ENCODE results near the gene KRTAP2-4. TPM values are rescaled to one million over a fixed set of nuclear protein-coding genes. Genes with fewer than 3 reads are reported as not detected.
"Not testable (repeated sequence)": the region's sequence is repeated elsewhere in the genome, so short reads cannot be mapped to it uniquely, and the experiment has no call there.

The KRTAP2-4 gene, protein sequence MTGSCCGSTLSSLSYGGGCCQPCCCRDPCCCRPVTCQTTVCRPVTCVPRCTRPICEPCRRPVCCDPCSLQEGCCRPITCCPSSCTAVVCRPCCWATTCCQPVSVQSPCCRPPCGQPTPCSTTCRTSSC
- not detected in 2 replicates for polyA plus RNA-seq (2014; cell fraction: cytosol; rRNA removed)
- polyA plus RNA-seq (2014; cell fraction: nucleus; rRNA removed) = not detected in 2 replicates

DNA sequence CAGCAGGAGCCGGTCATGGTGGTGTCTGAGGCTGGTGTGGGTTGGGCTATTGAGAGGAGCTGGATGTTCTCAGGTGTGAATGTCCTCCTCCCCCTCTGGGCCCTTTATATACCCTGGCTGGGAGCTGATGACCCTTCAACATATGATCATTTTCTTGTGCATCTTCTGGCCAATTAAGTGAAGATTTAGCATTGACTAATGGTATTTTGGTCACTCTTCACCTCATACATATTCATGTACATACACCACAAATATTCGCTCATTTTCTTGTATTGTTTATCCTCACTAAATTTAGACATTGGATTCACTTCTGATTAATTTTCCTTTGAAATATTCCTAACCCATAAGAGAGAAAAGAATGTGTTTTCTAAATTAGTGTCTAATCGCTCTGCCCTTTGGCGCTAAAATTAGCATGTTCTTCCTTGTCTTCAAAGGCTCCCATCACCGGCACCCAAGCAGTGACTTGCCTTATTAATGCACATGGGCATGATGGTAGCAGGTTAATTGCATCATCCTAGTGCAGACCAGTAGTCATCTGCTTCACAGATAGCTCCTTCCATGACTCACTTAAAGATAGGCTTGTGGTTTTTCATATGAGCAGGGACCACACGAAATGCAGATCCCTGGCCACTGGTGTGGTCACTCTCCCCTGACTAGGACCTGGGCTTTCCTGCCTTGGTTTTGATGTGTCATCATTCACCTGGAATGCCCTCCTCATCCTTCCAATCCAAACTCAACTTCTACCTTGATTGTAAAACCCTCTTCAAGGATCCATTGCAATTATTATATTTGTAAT is at the start of gene KRTAP2-4:
Gene KRTAP2-4 (minus strand): TSS at position 51 of the 796 bp plus-strand sequence. CDS start 34 bp downstream, at position 17.
- no peak for DNase-seq (ENCODE audit: low spot score)

DNA sequence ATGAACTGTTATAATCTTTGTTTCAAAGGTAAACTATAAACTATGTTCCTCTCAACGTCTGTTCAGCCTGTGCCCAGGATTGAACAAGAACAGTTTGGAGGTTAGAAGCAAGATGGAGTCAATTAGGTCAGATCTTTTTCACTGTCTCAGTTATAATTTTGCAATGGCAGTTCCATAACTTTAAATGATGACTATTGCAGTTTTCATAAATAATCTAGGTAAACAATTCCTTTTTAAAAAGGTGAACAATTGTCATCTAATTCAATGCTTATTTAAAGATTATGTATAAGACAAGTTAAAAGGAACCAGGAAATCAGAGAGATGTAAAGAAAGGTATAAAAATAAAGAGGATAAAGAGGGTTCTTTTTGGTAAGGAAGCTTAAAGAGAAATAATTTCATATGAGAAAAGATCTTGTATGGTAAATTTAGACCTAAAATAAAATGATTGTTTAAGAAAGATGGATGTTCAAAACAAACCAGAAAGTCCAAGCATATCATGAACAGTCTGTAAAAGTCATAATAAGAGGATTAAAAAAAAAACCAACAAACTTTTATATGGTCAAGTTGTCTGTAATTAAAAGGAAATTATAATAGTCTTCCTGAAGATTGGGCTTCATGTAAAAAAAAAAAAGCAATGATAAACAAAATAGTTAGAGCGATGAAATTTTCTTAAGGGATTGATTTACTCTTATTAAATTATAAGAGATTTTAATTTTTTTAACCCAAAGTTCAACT is 45.6 kb upstream of the KRTAP2-4 start:
- DNase-seq (ENCODE audit: low spot score) = no peak

DNA sequence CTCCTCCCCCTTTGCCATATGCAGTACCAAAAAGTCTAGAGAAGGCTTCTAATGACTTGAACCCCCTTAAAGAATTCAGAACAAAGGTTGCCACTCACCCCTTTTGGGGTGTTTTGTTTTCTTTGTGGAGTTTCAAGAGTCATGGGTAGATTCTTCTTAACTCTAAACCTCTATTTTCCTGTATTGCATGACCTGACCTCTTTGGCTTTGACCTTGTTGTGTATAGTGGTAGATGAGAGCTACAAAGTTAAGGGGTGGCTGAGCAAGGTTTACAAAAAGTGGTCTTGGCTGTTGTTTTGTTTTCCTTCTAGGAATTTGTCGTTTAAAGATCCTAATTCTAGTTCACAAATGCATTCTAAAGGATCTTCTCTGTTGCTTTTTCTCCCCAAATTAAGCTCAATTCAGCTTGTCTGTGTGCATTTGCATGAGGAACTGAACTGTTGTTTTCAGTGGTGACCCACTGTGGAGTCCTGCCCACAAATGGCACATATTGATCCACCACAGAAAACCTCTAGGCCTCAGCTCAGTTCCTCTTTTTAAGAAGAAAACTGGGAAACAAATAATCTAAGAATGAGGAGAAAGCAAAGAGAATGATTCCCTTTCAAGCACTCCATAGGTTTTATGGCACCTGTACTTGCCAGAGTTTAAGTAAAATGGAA is 43.2 kb upstream of the KRTAP2-4 start:
- not testable (repeated sequence) for DNase-seq (ENCODE audit: low spot score)

DNA sequence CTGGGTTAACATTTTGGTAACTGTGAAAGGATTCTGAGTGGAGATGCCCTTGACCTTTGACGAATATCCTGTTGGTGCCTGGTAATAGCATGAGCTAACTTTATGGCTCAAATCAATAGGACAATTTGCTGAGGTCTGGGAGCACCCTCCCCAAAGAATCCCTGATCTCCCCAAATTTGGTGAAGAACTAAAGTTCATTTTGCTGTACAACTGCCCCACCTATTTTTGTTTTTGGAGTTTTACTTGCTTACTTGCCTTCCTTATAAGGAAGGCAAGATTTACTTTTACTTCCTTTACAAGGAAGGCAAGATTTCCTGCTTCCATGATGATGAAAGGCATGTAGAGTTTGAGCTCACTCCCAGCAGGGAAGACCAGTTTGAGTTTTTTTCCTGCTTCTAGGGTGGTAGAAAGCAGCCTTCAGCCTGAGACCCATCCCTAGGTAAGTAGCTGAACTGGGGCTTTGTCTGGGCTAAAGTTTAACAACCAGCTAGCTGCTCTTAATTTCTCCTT is 42.3 kb upstream of the KRTAP2-4 start:
- DNase-seq (ENCODE audit: low spot score) = no peak

DNA sequence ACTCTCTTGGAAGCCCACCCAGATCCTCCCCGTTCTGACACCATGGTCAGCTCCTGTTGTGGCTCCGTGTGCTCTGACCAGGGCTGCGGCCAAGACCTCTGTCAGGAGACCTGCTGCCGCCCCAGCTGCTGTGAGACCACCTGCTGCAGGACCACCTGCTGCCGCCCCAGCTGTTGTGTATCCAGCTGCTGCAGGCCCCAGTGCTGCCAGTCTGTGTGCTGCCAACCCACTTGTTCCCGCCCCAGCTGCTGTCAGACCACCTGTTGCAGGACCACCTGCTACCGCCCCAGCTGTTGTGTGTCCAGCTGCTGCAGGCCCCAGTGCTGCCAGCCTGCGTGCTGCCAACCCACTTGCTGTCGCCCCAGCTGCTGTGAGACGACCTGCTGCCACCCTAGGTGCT is 39.7 kb upstream of the KRTAP2-4 start, which contains the start of gene KRTAP4-9:
Gene KRTAP4-9 (plus strand): TSS at position 43 of the 400 bp plus-strand sequence. CDS start 0 bp downstream, at position 43.
- DNase-seq (ENCODE audit: low spot score) = not testable (repeated sequence)

DNA sequence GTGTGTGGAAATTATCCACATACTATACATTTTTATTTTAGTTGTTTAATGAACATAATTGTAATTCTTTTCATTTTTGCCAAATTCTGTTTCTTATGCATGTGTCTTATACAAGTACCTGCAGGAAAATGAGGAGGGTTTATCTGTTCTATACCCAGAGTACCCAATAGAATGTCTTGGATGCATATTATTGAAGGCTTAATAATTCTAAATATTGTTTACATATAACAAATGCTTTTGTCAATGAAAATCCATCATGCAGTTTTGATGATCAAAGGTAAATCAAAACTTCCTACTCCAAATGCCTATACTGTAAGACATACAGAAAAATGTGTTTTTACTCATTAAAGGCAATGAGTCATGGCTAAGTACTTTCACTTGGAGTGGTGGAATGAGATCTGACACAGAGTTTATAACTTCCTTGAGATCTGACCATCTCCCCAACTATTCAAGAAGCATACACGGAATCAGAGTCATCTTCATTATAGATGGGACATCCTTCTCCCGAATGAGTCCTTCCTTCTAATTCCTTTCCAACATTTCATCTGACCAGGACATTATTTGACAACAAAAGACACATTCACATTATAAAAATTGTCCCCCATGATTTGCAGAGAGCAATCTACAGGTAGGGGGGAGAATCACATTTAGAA is 38.8 kb upstream of the KRTAP2-4 start:
- not testable (repeated sequence) for DNase-seq (ENCODE audit: low spot score)

DNA sequence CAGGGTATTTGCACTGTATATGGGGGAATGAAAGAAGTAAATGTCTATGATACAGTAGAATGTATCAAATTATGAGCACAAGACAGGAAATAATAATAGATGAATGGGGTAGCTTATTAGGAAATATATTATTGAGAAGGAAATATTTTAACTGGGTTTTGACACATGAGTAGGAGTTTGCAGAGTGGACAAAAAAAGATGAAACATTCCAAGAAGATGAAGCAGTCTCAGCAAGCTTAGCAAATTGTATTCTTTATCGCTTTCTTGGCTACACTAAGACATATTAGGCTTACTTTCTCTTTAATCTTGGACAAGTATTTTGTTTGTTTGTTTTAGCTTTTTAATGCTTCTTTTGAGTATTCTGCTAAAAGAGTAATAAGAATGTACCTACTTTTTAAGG is 38.2 kb upstream of the KRTAP2-4 start:
- DNase-seq (ENCODE audit: low spot score) = no peak

DNA sequence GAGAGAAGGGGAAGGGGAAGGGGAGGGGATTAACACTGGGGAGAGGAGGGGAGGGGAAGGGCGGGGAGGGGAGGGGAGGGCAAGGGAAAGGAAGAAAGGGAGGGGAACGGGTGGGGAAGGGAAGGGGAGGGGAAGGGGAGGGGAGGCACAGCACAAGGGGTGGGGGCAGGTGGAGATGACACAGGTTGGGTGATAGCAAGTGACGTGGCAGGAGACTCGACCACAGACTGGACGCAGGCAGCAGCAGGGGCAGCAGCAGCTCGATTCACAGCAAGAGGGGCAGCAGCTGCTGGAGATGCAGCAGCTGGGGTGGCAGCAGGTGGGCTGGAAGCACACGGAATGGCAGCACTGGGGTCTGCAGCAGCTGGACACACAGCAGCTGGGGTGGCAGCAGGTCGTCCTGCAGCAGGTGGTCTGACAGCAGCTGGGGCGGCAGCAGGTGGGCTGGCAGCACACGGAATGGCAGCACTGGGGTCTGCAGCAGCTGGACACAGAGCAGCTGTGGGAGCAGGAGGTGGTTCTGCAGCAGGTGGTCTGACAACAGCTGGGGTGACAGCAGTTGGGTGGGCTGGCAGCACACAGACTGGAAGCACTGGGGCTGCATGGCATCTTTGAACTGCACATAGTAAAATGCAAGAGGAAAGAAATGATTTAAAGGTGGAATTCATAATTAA is 36.0 kb upstream of the KRTAP2-4 start, which contains the start of gene KRTAP4-16:
Gene KRTAP4-16 (minus strand): TSS at position 624 of the 674 bp plus-strand sequence. CDS start 0 bp downstream, at position 624.
- no peak for DNase-seq (ENCODE audit: low spot score)

DNA sequence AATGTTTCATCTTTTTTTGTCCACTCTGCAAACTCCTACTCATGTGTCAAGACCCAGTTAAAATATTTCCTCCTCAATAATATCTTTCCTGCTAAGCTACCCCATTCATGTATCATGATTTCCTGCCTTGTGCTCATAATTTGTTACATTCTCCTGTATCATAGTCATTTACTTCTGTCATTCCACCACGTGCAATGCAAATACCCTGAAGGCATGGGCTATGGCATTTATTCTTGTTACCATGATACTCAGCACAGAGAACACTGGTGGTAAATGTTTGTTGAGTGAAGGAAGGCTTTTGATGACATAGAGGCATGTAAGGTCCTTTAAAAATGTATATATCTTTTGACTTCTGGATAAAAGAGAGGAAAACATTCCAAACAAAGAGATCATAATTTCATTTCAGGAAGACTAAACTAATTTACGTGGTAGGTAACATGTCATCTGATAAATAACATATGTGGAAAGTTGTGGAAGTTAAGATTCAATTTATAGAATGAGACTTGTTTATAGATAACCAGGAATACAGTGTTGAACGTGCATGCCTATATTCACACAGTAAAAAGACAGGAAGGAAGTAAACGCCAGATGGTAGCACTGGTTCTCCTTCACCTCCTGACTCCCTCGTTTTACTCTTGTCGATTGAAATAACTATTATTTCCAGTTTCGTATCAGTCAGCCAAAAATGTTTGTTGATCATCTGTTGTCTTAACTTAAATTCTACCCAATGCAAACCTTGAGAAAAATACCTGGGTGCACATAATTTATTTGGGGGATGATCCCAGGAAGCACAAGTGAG is 34.2 kb upstream of the KRTAP2-4 start:
- DNase-seq (ENCODE audit: low spot score) = not testable (repeated sequence)

DNA sequence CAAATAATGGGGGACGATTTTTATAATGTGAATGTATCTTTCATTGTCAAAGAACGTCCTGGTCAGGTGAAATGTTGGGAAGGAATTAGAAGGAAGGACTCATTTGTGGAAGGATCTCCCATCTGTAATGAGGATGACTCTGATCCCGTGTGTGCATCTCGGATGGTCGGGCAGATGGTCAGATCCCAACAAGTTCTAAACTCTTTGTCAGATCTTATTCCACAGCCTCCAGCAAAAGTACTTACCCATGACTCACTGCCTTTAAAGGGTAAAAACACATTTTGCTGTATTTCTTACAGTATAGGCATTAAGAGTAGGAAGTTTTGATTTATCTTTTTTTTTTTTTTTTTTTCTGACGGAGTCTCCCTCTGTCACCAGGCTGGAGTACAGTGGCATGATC is 32.8 kb upstream of the KRTAP2-4 start:
- DNase-seq (ENCODE audit: low spot score) = no peak

DNA sequence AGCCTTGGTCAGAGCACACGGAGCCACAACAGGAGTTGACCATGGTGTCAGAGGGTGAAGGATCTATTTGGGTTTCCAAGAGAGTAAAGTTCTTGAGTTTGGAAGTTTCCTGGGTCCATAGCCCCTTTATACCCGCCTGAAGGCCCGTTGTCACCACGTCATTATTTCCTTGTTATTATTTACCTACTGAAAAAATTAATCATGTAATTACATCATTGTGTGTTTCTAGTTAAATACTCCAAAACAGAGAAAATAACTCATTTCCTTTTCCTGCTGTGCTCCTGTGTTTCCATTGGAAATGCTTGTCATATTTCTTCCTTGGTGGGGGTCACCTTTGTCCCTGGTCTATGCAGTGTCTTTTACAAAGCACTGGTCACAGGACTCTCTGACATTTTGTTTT is 32.4 kb upstream of the KRTAP2-4 start, which contains the start of gene KRTAP4-8:
Gene KRTAP4-8 (minus strand): TSS at position 101 of the 400 bp plus-strand sequence. CDS start 58 bp downstream, at position 43.
- no peak for DNase-seq (ENCODE audit: low spot score)

DNA sequence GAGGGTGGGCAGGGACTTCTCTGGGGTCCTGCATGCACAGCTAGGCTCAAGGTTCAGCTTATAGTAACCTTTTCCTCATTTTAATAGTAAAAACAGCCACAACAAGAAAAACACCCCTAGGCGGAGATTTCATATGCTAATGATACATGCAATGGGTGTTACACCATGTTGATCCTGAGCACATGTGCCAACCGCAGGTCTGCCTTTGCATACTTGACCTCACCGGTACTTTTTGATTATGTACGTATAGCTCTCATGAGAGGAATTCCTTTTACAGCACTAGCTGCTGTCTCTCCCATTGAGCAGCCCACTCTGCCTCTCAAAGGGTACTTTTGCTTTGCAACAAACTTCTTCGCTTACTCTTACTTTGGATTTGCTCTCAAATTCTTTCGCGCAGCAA is 30.4 kb upstream of the KRTAP2-4 start:
- DNase-seq (ENCODE audit: low spot score) = no peak

DNA sequence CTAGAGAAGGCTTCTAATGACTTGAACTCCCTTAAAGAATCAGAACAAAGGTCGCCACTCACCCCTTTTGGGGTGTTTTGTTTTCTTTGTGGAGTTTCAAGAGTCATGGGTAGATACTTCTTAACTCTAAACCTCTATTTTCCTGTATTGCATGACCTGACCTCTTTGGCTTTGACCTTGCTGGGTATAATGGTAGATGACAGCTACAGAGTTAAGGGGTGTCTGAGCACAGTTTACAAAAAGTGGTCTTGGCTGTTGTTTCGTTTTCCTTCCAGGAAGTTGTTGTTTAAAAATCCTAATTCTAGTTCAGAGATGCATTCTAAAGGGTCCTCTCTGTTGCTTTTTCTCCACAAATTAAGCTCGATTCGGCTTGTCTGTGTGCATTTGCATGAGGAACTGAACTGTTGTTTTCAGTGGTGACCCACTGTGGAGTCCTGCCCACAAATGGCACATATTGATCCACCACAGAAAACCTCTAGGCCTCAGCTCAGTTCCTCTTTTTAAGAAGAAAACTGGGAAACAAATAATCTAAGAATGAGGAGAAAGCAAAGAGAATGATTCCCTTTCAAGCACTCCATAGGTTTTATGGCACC is 23.2 kb upstream of the KRTAP2-4 start:
- not testable (repeated sequence) for DNase-seq (ENCODE audit: low spot score)

DNA sequence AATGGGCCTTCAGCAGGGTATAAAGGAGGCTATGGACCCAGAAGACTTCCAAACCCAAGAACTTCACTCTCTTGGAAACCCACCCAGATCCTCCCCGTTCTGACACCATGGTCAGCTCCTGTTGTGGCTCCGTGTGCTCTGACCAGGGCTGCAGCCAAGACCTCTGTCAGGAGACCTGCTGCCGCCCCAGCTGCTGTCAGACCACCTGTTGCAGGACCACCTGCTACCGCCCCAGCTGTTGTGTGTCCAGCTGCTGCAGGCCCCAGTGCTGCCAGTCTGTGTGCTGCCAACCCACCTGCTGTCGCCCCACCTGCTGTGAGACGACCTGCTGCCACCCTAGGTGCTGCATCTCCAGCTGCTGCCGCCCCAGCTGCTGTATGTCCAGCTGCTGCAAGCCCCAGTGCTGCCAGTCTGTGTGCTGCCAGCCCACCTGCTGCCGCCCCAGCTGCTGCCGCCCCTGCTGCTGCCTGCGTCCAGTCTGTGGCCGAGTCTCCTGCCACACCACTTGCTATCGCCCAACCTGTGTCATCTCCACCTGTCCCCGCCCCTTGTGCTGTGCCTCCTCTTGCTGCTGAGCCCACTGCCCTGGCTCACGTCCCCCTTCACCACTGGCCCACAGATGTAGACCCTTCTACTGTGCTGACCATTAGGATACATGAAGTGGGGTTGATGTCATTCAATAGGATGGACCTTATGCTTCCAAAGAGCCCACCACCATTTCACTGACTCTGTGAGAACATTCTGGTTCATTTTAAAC is 18.6 kb upstream of the KRTAP2-4 start, which contains the start of gene KRTAP4-7:
Gene KRTAP4-7 (plus strand): TSS at position 51 of the 757 bp plus-strand sequence. CDS start 57 bp downstream, at position 108.
- not testable (repeated sequence) for DNase-seq (ENCODE audit: low spot score)

DNA sequence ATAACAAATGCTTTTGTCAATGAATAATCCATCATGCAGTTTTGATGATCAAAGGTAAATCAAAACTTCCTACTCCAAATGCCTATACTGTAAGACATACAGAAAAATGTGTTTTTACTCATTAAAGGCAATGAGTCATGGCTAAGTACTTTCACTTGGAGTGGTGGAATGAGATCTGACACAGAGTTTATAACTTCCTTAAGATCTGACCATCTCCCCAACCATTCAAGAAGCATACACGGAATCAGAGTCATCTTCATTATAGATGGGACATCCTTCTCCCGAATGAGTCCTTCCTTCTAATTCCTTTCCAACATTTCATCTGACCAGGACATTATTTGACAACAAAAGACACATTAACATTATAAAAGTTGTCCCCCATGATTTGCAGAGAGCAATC is 17.7 kb upstream of the KRTAP2-4 start:
- not testable (repeated sequence) for DNase-seq (ENCODE audit: low spot score)

DNA sequence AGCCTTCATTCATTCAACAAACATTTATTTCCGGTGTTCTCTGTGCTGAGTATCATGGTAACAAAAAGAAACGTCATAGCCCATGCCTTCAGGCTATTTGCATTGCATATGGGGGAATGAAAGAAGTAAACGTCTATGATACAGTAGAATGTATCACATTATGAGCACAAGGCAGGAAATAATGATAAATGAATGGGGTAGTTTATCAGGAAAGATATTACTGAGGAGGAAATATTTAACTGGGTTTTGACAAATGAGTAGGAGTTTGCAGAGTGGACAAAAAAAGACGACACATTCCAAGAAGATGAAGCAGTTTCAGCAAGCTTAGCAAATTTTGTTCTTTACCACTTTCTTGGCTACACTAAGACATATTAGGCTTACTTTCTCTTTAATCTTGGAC is 16.9 kb upstream of the KRTAP2-4 start:
- DNase-seq (ENCODE audit: low spot score) = no peak

DNA sequence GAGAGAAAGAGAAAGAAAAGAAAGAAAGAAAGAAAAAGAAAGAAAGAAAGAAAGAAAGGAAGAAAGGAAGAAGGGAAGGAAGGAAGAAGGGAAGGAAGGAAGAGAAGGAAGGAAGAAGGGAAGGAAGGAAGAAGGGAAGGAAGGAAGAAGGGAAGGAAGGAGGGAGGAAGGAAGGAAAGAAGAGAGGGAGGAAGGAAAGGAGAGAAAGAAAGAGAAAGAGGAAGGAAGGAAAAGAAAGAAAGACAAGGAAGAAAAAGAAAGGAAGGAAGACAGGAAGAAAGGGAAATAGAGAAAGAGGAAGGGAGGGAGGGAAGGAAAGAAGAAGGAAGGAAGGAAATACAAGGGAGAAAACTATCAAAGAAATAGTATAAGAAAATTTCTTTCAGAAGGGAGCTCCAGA is 11.1 kb upstream of the KRTAP2-4 start:
- no peak for DNase-seq (ENCODE audit: low spot score)

DNA sequence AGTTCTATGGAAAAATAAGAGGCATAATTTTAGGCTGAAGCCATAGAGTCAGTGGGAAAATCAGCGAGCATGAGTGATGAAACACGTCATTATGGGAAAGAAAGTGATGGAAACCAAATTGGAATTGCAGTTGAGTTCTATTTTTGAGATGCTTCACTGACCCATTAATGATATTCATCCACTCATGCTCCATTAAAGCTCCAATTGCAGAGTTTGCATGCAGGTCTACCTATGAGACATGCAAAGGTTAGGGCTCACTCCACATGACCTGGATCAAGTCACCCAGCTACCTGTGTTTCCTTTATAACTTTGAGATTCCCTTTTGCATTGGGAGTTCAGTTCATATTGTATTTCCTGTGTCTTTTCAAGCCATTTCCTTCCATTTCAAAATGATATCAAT is 8.0 kb upstream of the KRTAP2-4 start:
- no peak for DNase-seq (ENCODE audit: low spot score)

All from SK-N-DZ (cell line).